Medulla oblongata (tissue), 1 donor: ENCODE data around the gene GPX4.
A peak's percentile ranks its signal among the peaks of the same experiment; 100 is the strongest.

Experiments used
- DNase-seq: peaks from one replicate; pipeline ENCODE4 v3.0.0-alpha.2; 2015; ENCODE audit errors: extremely low spot score

GPX4 gene

DNA sequence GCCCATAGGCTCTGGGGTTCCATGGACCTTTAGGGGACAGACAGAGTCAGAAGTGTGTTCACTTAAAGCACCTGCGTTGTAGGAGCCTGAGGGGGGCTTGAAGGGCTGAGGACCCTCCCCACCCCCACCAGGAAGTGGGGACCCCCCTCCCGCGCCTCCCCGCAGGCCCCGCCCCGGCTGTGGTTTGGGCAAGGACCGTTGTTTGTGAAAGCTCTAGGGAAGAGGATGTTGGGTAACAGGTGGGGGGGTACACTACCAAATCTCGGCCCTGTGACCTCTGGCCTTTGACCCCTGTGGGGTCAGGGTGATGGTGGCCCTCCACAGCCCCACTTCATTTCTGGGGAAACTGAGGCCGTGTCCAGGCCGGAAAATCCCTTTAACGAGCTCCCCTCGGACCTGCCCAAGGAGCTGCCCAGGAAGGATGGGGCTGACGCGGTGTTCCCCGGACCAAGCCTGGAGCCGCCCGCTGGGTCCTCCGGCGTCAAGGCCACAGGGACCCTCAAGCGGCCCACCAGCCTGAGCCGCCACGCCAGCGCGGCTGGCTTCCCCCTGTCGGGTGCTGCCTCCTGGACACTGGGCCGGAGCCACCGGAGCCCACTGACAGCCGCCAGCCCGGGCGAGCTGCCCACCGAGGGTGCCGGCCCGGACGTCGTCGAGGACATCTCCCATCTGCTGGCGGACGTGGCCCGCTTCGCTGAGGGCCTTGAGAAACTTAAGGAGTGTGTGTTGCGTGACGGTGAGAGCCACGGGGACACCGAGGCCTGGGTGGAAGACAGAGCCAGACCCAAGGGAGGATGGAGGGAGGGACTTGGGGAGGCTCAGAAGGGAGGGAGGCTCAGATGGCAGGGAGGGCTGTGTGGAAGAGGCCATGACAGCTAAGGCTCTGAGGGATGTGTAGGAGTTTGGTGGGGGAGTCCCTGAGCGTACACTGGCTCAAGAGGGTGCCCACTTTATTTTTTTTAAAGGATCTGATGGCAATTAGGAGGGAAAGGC lies 35.5 kb upstream of the GPX4 start:
- DNase-seq: peak; percentile 46

DNA sequence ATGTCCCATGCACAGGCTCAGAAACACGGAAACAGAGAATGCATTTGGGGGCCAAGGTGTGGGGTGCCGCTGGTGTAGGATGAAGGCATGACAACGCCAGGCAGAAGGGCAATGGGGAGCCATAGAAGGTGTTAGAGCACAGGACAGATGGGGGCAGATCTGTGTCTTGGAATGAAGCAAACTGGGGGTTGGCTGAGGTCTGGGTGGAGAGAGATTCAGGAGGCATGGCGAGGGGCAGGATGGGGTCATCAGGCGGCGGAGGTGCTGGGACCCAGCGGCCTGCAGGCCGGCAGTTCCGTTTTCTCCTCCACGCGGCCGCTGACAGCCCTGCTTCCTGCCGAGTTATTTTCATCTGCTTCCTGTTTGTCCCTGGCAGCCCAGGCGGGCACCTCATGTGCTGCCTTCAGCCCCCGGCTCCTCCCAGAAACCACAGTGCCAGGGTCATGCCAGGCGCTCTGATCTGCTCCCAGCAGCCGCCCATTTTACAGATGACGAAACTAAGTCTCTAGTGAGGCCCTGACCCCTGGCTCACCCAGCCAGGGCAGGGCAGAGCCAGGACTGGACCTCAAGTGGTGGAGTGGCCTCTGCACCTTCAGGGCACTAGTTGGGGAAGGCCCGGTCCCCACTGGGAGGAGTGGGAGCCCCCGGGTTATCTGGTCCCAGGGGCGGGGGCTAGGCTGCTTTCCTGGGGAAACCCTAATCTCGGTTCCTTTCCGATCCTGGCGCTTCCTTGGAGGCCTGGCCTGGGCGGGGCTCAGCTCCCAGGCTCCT lies 34.6 kb upstream of the GPX4 start:
- peak; percentile 63 for DNase-seq

DNA sequence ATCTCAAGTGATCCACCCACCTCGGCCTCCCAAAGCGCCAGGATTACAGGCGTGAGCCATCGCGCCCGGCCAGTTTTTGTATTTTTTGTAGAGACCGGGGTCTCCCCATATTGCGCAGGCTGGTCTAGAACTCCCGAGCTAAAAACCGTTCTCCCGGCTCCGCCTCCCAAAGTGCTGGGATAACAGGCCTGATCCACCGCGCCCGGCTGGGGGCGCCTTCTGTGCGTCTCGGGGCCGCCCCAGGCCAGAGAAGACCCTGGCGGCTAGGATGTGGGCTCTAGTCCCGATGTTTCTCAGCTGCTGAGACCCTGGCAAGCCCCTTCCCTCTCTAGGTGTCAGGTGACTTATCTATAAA lies 33.2 kb upstream of the GPX4 start:
- no peak for DNase-seq

DNA sequence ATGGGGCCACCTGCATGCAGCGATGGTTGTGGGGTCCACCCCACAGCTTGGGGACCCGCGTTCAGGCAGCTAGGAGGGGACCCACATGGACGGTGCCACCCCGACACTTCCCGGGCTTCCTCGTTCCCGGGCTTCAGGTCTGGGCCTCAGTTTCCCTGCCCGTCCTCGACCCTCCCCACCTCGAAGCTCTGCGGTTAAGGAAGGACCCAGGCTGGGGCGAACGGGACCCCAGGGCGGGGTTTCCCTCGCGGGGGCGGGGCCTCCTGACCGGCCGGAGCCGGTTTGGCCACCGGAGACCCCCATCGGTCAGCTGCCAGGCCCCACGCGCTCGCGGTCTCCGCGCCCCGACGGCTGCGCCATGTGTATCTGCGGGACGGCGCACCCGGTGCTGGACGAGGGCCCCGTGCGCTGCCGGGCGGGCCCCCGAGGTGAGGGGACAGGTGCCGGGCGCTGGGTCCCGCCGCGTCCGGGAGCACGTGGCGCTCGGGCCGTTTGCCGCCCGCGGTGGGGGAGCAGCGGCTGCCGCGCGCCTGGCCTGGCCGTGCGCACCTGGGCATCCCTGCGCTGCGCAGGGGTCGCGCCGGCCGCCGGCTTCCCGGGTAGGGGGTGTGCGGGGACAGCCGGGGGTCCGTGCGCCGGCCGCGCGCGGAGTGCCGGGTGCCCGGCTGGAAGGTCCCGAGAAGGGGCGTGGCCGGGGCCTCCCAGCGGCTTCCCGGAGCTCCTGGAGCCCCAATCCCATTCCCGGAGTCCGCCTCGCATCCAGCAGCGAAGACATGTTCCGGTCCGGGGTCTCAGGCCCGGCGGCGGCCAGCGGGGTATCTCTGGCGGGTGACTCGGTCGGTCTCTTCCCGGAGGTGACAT lies 32.6 kb upstream of the GPX4 start:
- DNase-seq: no peak

DNA sequence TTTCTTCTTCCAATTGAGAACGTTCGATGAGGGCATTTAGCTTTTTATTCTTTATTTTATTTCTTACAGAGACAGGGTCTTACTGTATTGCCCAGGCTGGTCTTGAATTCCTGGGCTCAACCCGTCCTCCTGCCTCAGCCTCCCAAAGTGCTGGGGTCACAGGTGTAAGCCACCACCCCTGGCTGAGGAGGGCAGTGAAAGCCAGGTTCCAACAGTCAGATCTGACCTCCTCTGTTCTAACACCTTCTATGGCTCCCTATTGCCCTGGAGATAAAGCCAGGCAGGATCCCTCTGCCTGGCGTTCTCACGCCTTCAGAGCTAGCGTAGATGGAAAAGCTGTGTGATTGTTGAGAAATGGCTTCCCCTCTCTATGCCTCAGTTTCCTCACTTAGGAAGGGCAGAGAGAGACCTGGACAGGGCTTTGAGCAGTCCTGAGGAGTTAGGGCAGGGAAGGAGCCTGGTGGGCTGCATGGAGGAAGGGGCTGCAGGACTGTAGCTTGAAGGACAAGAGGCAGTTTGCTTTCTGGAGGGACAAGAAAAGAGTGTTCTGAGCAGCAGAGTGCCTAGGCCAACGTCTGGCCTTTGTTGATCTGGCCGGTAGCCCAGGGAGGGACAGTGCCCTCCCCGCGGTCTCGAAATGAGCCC lies 31.3 kb upstream of the GPX4 start:
- no peak for DNase-seq

DNA sequence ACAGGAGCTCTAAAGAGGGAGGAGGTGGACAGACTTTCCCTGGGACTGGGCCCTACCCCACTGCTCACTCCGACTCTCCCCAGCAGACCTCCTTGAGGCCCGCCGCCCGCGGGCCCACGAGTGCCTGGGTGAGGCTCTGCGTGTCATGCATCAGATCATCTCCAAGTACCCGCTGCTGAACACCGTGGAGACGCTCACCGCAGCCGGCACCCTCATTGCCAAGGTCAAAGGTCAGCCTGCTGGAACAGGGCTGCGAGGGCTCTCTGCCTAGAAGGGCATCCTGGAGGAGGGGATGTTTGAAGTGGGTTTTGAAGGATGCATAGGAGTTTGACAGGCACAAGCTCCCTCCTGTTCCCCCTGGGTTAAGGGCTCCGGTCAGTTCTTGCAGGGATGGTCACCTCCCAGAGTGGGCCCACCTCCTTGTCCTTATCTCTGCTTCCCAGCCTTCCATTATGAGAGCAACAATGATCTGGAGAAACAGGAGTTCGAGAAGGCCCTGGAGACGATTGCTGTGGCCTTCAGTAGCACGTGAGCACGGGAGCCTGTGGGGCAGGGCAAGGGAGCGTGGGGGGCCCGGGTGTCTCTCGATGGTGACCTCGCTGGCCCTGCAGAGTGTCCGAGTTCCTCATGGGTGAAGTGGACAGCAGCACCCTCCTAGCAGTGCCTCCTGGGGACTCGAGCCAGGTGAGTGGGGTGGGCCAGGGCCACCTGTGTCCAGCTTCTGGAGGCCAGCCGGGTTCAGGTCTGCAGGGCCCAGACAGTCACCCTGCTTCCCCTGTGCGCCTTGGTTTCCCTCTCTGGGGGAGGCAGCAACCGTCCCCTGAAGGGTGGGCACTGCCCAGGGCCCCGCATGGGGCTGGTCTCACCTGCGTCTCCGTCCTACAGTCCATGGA lies 30.5 kb upstream of the GPX4 start:
- DNase-seq: no peak

DNA sequence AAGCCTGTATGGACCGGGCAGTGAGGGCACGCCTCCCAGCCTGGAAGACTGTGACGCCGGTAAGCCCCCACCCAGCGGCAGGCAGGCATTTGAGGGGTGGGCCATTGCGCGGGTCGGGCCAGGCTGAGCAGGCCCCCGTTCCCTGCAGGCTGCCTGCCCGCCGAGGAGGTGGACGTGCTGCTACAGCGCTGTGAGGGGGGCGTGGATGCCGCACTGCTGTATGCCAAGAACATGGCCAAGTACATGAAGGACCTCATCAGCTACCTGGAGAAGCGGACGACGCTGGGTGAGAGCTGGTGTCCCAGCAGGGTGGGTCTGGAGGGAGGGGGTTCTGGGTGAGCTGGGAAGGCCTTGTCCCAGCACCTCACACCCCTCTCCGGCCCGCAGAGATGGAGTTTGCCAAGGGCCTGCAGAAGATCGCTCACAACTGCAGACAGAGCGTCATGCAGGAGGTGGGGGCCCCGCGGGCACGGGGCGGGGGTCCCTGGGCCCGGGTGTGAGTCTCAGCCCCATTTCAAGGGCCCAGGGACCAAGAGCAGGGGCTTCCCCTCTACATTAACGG lies 29.8 kb upstream of the GPX4 start:
- no peak for DNase-seq

DNA sequence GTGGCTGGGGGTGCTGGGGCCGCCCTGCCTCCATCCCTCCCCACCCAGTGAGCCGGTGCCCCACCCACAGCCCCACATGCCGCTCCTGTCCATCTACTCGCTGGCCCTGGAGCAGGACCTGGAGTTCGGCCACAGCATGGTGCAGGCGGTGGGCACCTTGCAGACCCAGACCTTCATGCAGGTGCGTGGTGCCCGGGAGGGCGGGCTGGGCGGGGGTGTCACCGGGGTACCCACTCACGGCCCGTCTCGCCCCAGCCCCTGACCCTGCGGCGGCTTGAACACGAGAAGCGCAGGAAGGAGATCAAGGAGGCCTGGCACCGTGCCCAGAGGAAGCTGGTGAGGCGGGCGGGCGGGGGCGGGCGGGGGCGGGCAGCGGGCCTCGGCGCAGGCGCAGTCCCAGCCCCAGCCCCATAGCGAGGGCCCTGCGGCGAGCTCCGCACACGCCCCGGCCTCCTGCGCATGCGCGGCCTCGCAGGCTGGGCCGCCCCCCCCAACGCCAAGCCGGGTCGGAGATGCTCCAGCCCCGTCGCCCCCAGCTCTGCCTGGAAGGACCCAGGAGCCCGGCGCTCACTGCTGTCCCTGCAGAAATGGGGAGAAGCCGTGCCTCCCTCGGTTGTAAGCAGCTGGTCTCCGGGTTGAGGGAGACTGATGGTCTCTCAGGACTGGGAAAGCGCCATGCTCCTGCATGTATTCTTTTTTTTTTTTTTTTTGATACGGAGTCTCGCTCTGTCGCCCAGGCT lies 29.1 kb upstream of the GPX4 start:
- no peak for DNase-seq

DNA sequence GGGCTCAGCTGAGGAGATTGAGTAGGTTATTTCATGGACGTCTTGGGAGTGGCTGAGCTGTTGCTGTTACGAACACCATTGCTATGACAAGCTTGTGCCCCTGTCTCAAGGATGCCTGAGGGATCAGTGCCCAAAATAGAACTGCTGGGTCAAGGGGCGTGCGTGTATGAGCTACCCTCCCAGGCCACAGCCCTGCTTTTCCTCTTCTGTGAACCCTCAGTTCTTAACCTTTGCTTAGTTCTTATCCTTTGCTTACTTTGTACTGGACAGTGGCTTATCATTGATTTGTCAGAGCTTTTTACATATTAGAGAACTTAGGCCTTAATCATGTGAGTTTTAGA lies 27.8 kb upstream of the GPX4 start:
- no peak for DNase-seq

DNA sequence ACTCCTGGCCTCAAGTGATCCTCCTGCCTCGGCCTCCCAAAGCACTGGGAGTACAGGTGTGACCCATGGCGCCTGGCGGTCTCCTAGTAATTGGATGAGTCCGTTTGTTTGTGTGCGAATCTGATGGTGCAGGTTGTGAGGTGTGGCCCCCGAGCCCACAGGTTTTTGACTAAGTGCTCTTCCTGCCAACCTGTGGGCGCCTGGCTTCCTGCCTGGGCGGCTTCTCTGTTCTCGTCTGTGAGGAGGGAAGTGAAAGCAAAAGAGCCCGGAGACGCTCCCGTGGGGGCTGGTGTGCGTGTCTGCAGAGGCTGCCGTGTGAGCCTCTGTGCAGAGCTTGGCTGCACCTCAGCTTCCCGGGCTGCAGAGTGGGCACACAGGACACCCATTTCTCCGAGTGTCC lies 26.8 kb upstream of the GPX4 start:
- peak; percentile 63 for DNase-seq

DNA sequence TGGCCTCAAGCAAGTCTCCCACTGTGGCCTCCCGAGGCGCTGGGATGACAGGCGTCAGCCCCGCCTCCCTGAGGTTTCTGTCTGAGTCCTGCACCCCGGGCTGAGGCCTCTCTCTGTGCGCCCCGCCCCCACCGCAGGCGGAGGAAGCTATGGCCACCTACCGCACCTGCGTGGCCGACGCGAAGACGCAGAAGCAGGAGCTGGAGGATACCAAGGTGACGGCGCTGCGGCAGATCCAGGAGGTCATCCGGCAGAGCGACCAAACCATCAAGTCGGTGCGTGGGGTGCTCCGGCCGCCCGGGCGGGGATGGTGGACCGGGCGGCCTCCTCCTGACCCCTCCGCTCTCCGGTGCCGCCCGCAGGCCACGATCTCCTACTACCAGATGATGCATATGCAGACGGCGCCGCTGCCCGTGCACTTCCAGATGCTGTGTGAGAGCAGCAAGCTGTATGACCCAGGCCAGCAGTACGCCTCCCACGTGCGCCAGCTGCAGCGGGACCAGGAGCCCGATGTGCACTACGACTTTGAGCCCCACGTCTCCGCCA lies 24.2 kb upstream of the GPX4 start:
- no peak for DNase-seq

DNA sequence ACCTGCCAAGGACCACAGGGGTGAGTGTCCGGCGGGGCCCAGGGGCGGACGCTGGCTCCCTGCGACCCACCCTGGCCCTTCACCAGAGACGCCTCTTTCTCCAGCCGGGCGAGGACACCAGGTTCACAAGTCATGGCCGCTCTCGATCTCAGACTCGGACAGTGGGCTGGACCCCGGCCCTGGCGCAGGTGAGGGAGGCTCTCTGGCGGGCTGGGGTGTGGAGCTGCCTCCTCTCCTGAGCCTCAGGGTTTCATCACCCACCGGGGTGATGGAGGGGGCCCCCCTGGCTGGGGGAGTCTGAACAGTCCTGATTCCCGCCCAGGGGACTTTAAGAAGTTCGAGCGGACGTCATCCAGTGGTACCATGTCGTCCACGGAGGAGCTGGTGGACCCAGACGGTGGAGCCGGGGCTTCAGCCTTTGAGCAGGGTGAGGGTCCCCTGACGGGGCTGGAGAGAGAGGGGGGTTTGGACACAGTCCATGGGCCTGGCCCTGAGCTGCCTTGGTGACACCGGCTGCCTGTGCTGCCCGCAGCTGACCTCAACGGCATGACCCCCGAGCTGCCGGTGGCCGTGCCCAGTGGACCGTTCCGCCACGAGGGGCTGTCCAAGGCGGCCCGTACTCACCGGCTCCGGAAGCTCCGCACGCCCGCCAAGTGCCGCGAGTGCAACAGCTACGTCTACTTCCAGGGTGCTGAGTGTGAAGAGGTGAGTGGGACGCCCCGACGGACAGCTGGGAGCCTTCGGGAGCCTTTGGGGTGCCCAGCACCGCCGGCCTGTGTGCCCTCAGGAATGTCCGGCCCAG lies 23.2 kb upstream of the GPX4 start:
- no peak for DNase-seq

DNA sequence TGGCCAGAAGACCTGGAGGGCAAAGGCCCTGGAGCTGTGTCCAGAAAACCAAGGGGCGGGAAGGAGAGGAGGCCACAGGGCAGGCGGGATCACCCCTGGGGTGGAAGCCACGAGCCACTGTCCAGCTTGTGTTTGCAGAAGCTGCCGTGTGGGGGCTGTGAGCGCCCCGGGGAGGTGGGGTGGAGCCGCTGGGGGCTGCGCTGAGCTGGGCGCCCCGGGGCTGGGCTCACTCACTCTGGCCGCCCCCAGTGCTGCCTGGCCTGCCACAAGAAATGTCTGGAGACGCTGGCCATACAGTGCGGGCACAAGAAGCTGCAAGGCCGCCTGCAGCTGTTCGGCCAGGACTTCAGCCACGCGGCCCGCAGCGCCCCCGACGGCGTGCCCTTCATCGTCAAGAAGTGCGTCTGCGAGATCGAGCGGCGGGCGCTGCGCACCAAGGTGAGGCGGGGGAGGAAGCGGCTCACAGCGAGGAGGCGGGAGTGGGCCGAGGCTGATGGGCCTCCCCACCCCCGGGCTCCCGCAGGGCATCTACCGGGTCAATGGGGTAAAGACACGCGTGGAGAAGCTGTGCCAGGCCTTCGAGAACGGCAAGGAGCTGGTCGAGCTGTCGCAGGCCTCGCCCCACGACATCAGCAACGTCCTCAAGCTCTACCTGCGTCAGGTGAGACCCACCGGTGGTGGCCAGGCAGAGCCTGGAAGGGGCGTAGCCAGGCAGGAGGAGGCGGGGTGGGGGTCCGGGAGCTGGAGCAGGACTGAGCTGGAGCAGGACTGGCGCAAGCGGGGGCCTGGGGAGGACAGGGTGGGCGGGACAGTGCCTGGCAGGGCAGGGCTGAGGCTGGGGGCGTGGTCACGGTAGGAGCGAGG lies 22.3 kb upstream of the GPX4 start:
- DNase-seq: no peak

DNA sequence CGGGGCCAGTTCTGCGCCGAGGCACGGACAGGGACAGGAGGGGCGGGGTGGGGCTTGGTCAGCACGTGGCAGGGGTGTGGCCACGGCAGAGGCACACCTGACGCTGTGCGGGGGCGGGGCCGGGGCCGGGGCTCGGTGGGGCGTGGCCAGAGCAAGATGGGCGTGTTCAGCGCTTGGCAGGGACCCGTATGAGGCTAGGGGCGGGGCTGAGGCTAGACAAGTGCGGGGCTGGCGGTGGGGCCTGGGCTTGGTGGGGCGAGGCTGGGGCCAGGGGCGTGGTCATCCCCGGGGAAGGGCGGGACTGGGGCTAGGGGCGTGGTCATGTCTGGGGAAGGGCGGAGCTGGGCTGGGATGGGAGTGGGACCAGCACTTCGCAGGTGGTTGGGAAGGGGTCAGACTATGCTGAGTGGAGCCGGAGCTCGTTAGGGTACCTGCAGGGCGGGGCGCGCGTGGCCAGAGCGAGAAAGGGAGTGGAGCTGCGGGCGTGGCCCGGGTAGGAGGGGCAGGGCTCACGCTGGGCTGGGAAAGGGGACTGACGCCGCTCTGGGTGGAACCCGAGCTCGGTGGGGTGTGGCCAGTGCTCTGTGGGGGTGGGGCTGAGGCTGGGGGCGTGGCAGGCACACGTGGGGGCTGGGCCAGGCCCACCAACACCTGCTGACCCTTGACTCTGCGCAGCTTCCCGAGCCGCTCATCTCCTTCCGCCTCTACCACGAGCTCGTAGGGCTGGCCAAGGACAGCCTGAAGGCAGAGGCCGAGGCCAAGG lies 21.4 kb upstream of the GPX4 start:
- no peak for DNase-seq

DNA sequence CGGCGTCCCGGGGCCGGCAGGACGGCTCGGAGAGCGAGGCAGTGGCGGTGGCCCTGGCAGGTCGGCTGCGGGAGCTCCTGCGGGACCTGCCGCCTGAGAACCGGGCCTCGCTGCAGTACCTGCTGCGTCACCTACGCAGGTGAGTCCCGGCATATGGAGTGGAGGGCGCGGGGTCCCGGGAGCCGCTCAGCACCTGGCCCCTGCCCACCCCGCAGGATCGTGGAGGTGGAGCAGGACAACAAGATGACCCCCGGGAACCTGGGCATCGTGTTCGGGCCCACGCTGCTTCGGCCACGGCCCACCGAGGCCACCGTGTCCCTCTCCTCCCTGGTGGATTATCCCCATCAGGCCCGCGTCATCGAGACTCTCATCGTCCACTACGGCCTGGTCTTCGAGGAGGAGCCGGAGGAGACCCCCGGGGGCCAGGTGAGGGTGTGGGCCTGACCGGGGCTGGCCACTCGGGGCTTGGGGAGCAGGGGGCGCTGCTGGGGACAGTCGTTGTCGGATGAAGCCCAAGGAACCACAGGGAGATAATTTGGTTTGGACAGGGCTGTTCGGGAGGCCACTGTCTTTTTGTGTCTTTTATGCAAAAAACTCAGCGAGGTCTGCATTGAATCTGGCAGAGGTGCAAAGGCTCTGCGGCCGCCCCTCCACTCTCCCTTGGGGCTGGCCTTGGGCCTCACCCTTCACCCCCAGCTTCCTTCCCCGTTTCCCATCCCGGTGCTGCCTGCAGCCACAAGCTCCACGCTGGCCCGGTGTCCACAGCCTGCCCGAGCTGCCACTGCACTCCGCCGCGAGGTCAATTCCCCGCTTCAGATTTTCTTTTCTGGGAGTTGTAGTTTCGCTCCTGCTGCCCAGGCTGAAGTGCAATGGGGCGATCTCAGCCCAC lies 20.6 kb upstream of the GPX4 start:
- DNase-seq: no peak
